Hippocampal formation (tissue), 2 donors: Measurements from ENCODE around the gene CCDC160.
"Not testable (repeated sequence)": the region's sequence is repeated elsewhere in the genome, so short reads cannot be mapped to it uniquely, and the experiment has no call there.

Source experiments
- DNase-seq, 2 donors: peaks; one replicate each; lab custom pipeline; 2025; lab: John Stamatoyannopoulos, UW

The CCDC160 gene

DNA sequence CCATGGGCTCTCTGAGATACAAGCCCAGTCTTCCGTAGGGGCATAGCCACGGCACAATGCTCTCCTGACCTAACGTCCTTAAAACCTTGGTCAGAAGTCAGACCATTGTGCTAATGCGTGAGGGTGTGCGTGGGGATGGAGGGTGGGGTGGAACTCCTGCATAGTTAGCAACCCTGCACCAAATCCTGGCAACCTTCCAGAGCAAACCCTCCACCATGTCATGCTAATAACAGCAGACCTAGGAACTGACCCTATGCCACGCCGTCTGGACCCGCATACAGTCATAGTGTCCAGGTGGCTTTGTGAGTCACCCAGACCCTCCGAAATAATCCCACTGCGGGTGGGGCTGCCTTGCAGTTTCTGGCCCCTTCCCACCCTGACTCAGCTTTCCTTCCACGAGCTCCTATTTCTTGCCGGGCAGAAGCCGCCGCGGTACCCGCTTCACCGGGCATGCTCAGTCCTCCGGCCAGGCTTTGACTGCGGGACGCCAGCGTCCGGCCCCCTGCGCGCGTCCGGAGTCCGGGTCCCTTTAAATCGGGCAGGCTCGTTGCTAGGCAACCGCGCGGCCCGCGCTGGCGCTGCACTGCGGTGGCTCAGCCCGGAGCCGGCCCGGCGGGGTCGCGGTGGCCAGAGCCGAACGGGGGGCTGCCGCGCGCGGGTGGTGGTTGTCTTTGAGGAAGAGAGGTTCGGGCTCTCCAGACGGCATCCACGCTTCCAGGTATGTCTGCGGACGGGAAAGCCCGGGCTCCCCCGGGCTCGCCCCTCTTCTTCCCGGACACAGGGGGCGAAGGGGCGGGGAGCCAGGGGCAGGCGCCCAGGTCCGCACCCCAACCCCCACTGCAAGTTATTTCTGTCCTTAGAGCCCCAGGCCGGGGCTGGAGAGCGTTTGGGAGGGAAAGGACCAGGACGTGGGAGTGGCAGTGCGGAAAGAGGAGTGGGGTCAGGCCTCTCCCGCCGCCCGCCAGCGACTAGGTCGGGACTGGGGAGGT, at the start of gene CCDC160:
CCDC160 (plus strand) TSS at position 557 of the 989 bp plus-strand sequence. CDS start 7,619 bp downstream, outside the sequence.
- peak in 1 of 2 donors; percentile 43 for DNase-seq

DNA sequence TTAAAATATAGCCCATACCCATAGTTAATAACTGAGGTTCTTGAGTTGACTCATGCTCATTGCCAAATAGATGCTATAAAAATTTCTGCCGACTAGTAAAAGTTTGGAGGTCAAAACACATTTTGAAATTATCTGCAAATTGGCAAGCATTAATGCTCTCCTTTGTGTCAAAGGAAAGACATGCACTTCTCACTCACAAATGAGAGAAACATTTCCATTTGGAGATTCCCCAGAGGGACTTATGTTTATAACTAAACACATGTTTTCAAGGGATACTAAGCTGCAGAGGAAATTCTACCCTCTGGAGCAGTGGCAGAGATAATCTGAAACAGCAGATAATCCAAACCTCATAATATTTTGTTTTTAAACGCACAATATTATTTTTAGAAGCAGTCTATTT, 45.7 kb upstream of the CCDC160 start:
- DNase-seq, result no peak

DNA sequence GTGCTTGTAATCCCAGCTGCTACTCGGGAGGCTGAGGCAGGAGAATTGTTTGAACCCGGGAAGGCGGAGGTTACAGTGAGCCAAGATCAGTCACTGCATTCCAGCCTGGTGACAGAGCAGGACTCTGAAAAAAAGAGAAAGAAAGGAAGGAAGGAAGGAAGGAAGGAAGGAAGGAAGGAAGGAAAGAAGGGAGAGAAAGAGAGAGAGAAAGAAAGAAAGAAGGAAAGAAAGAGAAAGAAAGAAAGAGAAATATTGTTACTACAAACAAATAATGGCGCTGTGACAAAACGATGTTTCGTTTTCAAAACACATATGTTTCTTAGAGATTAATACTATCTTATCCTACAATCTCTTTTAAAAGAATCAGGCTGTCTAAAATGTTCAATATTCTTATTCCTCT, 42.1 kb upstream of the CCDC160 start:
- no peak for DNase-seq

DNA sequence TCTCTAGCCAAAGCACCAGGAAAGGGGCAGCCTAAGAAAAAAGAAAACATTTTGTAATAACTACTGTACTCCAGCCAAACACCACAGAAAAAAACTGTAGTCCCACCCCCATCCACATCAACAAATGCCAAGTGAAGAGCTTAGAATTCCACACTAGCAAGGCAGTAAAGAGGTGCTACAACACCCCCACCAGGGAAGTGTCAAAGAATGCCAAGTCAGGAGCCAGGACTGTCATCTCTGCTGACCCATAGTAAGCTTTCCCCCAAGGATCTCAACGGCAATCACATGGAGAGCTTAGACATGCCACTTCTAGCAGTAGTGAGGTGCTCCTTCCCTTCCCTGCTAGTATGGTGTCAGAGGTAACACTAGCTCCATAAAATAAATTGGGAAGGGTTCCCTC, 34.4 kb upstream of the CCDC160 start:
- DNase-seq, result no peak

DNA sequence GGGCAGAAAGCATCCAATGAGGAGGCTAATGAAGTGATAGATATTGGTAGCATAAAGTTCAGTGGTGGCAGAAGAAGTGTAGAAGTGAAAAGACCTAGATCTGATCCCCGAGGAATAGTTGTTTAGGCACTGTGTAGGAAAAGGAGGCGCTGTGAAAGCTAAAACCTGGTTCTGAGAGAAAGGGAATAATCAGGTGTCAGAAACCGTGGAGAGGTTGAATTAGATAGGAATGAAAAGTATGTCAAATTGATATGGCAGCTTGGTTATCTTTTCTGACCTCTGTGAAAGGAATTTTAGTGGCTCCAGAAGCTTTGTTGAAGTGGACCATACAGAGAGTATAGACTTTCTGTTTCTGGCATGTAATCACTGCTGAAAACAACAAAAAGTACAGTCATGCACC, 30.8 kb upstream of the CCDC160 start:
- DNase-seq, result no peak

DNA sequence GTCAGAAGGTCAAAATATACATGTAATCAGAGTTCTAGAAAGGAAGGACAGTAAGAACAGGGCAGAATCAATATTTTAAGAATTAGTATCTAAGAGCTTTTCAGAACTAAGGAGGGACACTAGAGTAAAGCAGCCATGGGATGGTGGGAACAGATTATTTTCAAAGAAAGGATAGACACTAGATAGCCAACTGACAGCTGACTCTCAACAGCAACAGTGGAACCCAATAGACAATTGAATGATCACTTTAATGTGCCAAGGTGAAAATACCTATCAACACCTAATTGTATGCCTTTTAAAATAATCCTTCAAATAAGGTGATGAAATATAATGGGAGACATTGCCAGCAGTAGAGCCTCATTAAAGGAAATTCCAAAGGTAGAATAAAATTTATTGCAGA, 26.5 kb upstream of the CCDC160 start:
- DNase-seq, result no peak

DNA sequence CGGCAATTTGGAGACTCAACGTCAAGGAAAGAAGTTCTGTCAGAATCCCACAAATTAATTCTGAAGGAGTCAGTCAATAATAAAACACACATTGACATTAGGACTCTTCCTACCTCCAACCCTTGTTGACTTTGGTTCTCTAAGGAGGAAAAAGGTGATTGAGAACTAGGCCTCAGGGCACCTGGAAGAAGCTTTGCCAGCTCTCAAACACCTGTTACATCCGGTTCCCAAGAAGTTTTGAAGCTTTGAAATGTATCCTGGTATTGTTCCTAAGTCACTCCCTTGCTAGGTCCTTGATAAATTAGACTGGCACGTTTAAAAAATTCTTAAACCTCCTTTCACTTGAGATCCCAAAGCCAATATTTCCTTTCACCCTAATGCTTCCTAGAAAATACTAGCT, 1.7 kb upstream of the CCDC160 start:
- DNase-seq, result no peak

DNA sequence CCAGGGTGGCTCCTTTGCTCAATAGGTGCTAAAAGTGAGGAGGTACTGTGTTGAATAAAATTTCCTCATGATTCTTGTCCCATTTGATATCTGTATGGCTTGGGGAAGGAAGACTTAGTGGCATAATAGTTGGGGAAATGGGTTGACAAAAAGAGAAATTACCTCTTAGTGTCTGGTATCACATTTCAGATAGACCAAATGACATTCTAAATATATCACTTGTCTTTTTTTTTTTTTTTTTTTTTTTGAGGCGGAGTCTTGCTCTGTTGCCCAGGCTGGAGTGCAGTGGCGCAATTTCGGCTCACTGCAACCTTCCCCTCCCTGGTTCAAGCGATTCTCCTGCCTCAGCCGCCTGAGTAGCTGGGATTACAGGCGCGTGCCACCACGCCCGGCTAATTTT, 1.2 kb downstream of the CCDC160 start:
- not testable (repeated sequence) for DNase-seq

DNA sequence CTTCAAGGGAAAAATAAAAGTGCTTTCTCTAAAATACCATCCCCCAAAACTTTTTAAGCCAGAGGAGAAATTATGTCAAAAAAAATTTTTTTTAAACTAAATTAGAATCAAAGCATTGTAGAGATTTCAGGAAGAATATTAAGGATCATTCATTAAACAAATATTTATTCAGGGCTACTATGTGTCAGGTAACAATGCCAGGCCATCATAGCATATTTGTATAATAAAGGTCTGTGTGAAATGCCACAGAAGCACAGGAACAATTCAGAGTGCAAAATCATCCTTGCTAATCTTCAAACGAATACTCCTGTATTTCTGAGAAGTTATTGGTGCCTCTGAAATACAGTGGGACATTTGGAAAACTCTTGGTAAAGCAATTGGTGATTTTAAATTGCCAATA, 2.0 kb downstream of the CCDC160 start:
- no peak for DNase-seq

DNA sequence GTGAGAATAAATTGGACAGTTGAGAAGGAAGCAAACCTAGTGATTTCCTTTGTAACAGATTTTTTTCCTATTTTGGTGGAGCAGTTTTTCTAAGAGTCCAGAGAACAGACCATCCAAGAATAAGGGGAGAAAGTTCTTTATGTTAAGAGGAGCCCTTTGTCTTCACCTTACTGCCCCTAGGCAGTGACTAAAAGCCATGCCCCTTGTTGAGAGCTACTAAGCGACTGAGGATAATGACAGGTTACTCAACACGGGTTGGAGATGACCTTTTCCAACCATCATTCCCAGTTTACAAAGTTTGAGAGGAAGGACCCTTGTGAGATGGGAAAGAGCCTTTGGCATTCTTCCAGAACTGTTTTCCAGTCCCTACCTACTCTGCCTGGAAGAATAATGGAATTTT, 3.2 kb downstream of the CCDC160 start:
- DNase-seq, result no peak

DNA sequence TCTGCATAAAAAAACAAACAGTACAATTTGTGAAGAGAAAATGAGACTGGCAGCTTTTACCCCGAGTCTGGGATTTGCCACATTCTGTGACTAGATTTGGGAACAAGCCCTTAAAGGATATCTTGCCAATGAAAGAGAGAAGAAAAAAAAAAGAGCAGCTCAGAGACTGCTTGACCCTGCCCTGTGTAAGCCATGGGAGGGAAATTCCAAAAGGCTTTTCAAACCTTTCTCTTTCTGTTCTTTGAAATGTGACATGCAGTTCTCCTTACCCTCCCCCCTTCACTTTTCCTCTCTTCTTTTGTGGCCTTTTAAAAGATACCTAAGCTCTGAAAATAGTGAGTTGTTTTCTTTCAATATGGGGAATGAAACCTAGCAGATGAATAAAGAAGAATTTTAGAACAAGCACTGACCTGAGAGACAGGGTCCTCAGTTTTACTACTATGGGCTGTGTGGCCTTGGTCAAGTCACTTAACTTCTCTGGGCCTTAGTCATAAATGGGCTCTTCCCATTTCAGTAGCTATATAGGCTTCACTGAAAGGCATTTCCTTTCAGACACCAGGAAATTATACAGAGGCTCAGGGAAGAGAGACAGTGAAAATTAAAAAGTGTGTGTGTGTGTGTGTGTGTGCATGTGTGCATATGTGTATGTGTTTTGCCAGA, 5.1 kb downstream of the CCDC160 start:
- DNase-seq, result no peak

DNA sequence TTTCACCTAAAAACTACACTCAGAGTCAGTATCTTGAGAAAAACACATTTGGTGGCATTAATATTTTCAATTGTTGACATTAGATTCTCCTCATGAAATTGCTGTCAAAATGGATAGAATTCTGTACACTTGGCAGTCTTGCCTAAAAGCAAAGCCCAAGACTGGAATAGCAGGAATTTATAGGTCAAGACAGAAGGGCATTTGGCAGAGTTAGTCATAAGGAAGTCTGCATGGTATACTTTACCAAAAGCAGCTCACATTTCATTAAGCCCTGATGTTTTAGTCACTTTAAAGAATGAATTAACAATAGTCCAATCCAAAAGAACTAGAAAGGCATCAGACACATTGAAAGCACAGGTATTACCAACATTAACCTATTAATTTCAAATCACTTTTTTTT, 7.1 kb downstream of the CCDC160 start:
- no peak for DNase-seq

DNA sequence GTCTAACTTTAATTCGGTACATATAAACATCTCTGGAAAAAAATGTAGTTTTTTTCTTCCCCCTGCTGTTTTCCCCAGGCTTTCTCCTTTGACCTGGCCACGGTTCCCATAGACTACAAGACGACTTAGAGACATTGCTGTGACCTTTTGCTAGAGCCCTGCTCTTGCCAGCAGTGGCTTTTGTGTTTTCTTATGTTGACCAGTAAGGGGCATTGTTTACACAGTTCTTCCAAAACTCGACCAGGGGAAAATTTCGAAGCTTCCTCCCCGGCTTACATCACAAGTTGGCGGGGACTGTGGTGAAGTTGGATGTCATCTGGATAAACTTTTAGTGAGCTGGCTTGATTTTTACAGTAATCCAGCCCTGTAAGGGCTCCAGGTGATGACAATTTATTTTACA, 9.3 kb downstream of the CCDC160 start:
- DNase-seq, result peak in 1 of 2 donors; percentile 36

DNA sequence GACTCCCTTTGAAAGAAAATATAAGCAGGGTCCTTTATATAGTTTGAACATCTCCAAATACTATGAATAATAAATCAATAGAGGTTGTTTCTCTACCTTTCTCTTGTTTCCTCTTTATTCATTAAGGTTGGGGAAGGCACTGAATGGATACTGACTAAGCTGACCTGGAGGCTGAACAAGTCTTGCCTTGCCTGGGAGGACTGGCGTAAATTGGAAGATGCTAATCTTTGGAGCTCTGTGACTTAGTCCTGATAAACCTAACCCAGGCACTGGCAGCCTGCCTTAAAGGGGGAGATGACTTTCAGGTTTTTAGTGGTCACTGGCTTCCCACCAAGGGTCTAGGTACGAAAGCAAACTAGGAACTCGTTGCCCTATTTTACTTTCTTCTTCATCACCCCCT, 10.5 kb downstream of the CCDC160 start:
- no peak for DNase-seq

DNA sequence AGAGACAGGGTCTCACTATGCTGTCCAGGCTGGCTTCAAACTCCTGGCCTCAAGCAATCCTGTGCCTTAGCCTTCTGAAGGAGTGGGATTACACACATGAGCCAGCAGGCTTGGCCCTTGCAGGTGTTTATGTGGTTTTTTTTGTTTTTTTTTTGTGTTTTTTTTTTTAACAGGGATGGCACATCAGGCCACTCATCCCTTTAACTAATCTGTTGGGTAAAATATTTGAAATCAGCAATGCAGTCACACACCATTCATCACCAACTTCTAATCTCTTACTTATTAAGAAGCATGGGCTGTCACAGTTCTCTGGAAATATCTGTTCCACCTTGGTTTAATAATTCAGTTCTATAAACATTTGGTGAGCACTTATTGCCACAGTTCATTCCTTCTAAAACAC, 12.3 kb downstream of the CCDC160 start:
- DNase-seq, result no peak

DNA sequence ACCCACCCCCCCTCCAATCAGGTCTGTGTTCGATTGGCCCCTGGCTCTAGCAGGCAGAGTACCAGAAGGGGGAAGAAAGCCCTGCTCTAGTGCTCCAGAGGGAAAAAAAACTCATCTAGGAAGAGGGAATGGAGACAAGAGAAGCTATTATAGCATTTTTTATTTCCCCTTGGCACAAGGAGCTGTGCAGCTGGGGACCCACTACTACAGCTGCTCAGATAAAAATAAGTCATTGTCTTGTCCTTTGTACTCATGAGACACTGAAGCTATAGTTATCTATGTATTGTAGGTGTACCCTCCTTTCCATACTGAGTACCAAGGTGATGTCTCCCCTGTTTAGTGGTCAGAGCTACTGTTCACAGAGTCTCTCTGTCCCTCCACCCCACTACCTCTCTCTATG, 14.3 kb downstream of the CCDC160 start:
- DNase-seq, result peak in 1 of 2 donors; percentile 54

DNA sequence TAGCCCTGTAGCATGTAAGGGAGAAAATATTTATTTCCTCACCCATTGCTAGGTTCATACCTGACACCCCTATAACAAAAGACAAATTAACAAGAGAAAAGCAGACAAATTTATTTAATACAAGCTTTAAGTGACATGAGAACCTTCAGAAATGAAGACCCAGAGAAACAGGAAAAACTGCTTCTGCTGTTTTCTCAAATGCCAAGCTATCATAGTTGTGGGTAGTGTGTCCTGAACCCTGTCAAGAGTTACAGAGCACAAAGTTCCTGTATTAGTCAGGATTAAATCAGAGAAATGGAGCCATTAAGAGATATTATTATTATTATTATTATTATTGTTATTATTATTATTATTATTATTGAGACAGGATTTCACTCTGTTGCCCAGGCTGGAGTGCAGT, 17.5 kb downstream of the CCDC160 start:
- no peak for DNase-seq

DNA sequence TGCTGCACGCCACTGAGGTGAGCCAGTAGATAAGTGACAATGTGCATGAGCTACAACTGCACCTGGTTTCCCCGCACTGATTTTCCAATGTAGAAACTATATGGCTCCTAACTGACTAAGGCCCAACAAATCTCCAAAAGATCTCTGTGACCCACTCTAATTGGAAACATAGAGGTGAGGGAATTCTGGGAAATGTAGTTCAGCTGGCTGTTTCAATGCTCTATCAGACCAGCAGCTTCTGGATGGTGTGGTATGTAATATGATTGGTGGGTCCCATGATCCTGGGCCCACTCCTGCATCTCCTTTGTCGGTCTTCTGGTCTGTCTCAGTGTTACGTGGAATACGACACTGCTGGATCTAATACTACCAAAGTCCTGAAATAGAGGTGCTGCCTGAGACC, 18.6 kb downstream of the CCDC160 start:
- no peak for DNase-seq

DNA sequence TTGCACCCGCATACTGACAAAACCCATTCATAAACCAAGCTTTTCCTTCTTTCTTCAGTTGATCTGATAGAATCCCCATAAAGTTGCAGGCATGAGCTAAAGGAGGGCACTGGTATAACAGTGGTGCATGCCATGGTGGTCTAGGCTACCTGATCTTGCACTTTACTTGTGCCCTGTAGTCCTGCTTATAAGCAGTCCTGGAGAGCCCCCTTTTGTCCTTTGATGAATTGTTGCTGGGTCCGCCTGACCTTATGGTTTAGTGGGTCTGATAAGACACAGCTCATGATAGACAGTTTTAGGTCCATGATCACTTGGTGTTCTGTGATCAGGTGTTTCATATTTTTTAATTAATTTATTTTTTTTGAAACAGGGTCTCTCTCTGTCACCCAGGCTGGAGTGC, 19.7 kb downstream of the CCDC160 start:
- DNase-seq, result no peak

DNA sequence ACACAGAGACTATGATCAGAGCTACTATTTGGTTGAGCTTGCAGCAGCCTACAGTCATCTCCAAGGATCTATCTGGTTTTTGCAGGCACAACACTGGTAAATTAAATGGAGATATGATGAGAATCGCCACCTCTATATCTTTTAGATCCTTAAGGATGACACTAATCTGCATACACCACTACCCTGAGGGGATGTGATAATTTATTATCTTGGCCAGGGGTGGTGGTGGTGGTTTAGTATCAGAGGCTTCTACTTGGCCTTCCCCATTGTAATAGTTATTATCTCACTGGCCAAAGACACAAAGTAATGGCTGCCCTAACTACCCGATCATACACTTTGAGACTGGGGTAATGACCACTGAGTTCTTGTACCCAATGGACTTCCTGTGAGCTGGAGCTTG, 21.2 kb downstream of the CCDC160 start:
- no peak for DNase-seq

DNA sequence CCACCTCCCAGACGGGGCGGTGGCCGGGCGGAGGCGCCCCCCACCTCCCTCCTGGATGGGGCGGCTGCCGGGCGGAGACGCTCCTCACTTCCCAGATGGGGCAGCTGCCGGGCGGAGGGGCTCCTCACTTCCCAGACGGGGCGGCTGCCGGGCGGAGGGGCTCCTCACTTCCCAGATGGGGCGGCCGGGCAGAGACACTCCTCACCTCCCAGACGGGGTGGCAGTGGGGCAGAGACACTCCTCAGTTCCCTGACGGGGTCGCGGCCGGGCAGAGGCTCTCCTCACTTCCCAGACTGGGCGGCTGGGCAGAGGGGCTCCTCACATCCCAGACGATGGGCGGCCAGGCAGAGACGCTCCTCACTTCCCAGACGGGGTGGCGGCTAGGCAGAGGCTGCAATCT, 49.0 kb downstream of the CCDC160 start:
- DNase-seq, result not testable (repeated sequence)

DNA sequence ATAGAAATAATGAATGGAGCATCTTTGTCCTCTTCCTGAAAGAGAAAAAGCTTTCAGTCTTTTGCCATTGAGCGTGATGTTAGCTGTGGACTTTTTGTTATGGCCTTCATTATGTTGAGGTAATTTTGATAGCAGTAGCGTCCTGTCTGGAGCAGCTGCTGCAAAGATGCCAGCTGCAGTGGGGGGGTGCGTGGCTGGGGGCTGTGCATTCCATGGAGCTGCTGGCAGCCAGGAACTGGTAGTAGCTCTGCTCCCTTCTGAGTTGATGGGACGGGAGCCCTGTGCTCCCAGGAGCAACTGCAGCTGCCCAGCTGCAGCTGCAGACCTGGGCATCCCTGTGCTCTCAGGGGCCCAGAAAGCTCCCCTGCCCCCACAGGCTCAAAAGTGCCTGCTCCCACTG, 50.4 kb downstream of the CCDC160 start:
- no peak for DNase-seq

DNA sequence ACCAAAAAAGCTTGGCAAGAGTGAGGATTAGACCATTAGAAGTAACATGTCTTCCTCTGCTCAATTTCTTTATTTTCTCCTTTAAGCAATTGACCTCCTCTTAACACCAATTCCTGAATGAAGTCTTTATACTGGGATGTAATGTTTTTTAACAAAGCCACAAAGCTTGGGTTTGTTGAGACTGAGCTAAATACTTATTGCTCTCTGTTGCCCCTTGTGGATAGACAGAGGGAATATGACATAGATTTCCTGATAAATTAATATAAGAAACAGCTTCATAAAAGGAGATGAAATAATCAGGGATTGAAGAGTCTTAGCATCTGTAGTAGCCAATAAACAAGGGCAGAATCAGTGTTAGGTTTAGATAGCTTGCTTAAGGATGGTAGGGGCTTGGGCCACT, 57.6 kb downstream of the CCDC160 start:
- no peak for DNase-seq
